Activated CD4-positive, alpha-beta T cell treated with anti-CD3 and anti-CD28 coated beads, Interleukin-2, Interleukin-4, amounts not matched to agents 100 ng/mL and 50 ng/mL, durations not matched to agents 16 hours and 8 hours (primary cell): ENCODE measurements around the gene BCHE.
"Not testable (repeated sequence)": the region's sequence is repeated elsewhere in the genome, so short reads cannot be mapped to it uniquely, and the experiment has no call there.

ENCODE experiments used
- DNase-seq: peaks from one replicate; pipeline ENCODE4 v3.0.0-alpha.2; 2020; ENCODE audit warnings: low spot score

The BCHE gene

DNA sequence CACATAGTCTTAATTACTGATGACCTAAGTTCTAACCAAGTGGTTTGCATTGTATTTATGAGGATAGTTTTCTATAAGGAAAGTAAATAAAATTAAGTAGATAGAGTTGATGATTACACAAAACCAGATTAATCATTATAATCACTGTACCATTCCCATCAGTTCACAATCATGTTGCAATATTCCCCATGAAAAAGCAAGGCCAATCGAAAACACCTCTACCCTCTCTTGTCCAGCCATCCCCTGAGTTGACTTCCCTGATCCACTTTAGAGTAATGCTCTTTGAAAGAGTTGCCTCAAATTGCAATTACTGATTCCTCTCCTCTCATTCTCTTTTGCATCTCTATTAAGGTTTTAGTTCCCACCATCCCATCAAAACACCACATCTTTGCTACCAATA lies 21.0 kb downstream of the BCHE start:
- no peak for DNase-seq

- DNase-seq: no peak
These were observed 21.5 kb downstream of the BCHE start for GRCh38 chr3:165815682-165816081.

DNA sequence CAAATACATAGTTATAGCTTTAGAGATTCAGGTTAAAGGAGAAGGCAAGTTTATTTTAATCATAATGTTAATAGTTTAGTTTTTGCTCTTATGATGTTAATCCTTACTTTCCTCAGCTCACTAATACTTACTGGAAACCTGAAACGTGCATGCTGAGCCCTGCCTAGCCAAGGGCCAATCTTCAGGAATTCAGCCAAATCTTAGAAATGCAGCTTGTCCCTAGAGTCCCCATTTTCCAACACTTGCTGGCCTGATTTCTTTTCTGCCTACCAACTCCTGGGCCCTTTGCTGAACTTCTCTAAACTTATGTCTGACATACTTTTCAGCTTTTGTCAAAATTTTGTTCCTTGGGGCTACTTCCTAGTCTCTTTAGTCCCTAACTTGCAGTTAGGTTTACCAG lies 22.8 kb downstream of the BCHE start:
- no peak for DNase-seq

GRCh38 chr3:165807937-165808336 lies 29.3 kb downstream of the BCHE start:
- DNase-seq: not testable (repeated sequence)

DNA sequence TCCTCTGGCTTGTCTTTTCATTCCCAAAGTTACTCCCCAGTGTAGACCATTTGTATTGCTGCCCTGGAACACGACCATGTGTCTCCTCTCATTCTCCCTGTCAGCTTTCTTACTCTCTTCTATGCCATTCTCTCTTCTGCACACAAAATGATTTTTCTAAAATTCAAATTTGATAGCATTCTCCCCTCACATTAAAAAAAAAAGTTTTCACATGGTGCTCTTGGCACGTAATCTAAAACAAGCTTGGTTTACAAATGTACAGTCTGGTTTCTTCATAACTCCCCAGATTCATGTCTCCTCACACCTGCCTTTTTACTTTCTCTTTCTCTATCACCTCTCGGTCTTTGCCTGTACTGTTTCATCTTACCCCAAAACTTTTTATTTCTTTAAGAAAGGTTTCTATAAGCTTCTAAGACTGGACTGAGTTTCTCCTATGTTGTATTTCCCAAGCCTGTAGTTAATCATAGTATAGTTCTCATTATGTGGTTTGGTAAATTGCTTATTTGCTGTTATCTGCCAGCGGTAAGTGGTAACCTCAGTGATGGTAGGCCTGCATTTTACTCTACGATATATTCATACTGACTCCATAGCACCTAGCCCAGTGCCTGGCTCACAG lies 31.2 kb downstream of the BCHE start:
- no peak for DNase-seq

DNA sequence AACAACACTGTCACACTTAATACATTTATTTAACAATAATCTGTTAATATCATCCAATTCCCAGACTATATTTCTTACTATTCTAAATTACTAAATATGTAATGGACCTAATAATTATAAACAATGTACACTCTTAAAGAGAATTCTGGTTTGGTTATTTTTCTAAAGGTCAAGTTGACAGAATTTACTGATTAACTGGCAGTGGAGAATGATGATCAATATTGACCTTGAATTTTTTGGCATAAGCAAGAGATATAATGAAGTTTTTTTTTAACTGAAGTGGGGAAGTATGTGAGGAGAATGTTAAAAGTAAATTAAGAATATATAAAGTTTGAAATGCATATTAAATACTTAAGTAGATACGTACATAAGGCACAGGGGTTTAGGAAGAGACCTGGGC lies 33.8 kb downstream of the BCHE start:
- DNase-seq: no peak

GRCh38 chr3:165800970-165801369 lies 36.3 kb downstream of the BCHE start:
- DNase-seq: no peak

DNA sequence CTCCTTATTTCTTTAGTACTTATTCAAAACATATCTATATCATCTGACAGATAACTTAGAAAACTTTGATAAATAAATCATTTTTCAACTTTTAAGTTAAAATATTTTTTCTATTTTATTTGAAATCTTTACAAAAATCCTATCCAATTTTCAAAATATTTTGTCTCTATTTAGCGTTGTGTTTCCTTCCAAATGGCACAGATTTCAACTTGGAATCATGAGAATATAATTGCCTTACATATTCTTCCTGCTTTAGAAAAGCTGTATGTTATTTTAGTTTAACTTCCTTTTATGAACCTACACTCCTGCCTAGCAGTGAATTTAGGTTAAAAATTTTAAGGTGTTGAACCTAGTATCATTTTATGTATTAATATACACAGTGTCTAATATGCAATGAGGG lies 38.2 kb downstream of the BCHE start:
- no peak for DNase-seq

DNA sequence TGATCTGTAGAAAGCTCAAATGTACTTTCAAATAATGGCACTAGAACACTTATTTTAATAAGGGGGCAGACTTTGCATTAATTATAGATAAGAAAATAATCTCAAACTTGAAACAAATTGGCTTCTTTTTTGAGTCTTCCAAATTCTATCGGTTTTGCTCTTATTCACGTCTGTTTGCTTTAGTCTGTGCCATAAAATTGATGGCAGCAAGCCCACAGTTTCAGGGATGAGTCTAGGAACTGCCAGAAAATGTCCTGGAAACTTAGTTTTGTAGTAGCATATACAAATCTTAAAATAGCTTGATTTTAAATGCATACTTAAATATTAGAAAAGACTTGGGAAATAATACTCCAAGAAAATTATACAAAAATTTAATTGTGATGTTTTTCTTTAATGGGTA lies 39.7 kb downstream of the BCHE start:
- DNase-seq: no peak

DNA sequence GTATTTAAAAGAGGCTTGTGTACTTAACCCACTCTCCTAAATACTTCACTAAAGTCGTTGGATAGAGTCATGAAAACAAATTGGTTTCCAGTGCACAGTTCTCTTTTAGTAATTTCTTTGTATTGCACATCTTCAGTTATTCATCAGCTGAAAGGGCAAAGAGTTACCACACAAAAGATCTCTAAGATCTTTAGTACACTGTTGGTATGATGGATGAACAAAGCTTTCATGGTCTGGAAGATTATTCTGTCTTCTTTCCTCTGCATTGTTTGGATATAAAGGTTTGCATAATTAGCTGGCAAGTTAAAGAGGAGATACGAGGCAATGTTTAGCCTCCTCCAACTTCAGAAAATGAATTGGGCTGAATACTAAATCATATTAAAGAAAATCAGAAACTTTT lies 40.5 kb downstream of the BCHE start:
- DNase-seq: no peak

GRCh38 chr3:165788531-165788930 lies 48.7 kb downstream of the BCHE start:
- DNase-seq: no peak

DNA sequence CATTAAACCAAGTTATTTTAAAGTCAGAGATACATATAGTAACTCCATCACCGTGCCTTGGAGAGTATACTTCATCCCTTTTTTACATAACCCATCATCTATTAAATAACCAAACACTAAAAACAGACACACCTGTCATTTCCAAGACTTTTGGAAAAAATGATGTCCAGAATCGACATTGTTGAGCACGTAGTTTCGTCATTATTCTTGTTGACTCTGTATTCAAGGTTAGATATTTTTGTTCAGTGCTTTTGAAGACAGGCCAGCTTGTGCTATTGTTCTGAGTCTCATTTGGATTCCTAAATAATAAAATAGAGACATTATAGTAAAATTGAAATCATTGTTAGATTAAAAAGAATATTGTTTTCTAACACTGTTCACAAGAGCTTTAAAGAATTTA lies 51.2 kb downstream of the BCHE start:
- no peak for DNase-seq

GRCh38 chr3:165784337-165784736 lies 52.9 kb downstream of the BCHE start:
- no peak for DNase-seq

DNA sequence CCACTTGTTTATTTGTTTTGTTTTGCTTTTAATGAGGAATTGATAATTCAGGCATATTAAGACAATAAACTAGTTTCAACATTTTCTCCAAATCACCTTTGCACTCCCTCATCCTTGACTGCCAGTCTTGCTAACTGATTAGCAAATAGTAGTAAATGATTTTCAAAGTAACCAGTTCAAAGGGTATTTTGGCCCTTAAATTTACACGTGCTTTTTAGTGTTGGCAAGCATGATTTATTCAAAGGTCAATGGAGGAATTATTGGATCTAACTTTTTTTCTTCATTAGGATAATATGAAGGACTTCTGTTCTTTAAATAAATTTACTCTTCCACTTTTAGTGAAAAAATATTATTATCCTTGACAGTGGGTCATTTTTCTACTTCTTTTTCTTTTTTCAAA lies 53.8 kb downstream of the BCHE start:
- DNase-seq: no peak

GRCh38 chr3:165778891-165779290 lies 58.3 kb downstream of the BCHE start:
- DNase-seq: no peak

DNA sequence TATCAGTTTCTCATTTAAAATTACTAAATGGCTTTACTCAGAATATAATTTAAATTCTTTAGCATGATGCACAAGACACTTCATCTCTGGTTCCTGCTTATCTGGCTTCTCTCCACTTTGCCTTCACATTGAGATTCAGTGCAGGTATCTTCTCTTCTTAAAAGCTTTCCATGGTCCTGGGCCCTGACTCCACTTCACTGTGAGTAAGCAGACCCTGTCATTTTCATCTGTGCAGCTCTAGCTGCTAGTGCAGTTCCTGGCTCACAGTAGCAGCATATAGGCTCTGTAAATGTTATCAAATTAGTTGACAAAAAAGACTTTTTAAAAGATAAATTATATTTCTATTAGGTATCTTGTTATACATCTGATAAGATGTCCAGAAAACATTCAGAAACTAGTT lies 58.8 kb downstream of the BCHE start:
- DNase-seq: no peak

- DNase-seq: no peak
These were observed 61.4 kb downstream of the BCHE start for GRCh38 chr3:165775824-165776223.

DNA sequence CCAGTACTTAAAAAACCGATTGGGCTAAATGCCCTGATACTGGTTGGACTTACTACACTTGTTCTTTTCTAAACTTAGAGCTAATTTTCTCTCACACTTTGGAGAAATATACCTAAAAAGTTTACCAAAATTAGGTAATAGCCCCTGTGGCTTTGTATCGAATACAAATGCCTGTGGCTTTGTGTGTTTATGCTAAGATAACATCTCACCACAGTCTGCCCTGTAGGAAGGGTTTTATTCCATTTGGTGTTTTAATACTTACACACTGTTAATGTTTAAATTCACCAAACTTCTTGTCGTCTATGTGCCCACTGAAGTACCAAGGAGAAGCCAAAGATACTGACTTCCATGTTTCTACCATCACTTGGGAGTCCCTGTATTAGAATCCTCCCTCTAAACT lies 66.4 kb downstream of the BCHE start:
- no peak for DNase-seq

GRCh38 chr3:165768680-165769079 lies 68.5 kb downstream of the BCHE start:
- DNase-seq: no peak

- DNase-seq: no peak
These were observed 78.2 kb downstream of the BCHE start for GRCh38 chr3:165759041-165759440.

GRCh38 chr3:165755571-165755970 lies 81.7 kb downstream of the BCHE start:
- DNase-seq: no peak

DNA sequence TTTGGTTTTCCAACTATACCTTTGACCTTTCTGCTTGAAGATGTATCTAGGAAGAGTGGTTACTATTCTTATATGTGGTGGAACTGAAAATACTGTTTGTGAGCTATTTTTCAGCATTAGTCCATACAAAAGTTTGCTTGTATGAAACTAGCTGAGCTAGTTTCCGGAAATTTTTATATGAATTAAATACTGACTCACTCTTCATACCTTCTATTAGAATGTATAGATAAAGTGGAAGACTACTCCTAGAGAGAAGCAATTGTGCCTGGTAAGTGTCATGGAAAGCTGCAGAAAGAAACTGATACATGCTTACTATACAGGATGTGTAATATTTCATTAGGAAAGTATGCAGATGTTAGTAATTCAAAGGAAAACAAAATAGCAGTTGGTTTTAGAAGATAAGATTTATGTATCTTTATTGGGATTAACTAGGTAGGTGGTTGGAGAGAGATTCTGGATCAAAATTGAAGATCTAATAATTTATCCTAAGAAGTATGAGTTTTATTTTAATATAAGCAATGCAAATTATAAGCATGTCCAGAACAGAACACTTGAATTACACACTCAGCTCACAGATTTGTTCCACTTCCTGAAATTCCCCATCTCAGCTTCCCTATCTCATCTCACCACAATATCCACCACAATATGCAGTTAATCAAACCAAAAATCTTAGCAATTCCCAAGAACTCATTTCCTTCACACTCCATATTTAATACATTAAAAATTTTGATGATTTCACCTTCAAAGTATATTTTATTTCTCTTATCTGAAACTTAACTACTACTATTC lies 82.8 kb downstream of the BCHE start:
- DNase-seq: no peak

DNA sequence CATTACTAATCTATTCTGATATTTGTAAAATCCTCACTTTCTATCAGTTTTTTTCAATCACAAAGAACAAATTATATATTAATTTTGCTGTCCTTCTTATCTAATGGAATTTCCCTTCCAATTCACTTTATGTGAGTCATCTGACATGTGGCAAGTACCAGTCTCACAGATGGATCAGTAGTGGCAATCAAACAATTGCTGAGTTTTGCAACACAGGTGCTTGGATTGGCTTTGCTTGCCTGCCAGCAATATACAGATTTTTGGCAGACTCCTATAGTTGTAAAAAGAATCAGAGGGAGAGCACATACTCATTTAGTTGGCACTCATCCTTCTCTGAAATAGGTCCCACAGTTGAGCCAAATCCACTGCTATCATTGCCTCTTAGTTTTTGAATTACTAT lies 83.7 kb downstream of the BCHE start:
- no peak for DNase-seq

DNA sequence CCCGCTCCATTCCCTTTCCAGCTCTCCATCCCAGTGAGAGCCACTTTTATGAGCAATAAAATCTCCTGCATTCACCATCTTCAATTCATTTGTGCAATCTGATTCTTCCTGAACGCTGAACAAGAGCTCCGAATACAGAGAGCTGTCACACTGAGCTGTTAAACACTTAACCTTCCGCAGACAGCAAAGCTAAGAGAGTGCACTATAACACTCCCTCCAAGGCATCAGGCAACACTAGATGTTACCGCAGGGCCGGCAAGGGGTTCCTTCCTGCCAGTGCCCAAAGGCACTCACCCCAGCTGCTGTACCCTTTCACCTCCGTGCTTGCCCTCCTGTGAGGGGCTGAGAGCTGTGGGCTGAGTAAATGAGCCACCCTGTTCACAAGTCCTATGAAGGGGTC lies 85.6 kb downstream of the BCHE start:
- no peak for DNase-seq
